GM19351 (cell line): Measurements from ENCODE around the gene TTLL9.

Experiments
- ATAC-seq: cut with Tn5 transposase; IDR thresholded peaks from one replicate; pipeline ENCODE4 v1.9.1; 2021; ENCODE audit warnings: mild to moderate bottlenecking, moderate library complexity; ENCODE audit not compliant: unreplicated experiment

The TTLL9 gene

DNA sequence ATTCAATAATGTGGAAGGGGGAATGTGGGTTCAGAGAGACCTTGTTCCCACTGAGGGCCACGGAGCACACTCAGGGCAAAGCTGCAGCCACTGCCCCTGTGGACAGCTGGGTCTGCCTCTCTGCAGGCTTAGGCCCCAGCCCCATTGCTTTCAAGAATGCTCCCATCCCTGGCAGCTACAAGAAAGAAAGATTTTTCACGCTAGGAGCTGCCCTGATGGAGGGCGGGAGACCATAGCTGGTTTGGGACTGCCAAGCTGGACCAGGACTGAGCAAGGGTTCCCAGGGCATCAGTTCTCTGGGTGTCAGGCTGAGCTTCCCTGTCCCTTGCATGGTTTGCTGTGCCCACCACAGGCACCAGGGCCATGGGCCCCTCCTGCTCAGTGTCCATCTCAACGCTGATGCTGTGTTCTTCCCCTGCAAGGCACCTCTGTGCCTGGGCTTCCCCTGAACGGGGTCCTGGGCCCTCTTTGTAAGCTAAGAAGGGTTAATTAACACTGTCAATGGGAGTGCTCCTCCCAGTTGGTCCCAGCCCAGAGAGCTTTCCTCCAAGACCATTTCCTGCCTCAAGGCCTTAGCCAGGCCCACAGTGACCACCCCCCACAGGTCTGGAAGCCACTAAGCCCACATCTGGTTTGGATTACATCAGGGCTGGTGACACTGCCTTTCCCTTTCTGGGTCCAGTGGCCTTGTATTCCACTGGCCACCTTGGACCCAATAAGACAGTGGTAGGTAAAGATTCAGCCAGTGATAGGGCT is 33.4 kb upstream of the TTLL9 start:
- ATAC-seq = no peak

DNA sequence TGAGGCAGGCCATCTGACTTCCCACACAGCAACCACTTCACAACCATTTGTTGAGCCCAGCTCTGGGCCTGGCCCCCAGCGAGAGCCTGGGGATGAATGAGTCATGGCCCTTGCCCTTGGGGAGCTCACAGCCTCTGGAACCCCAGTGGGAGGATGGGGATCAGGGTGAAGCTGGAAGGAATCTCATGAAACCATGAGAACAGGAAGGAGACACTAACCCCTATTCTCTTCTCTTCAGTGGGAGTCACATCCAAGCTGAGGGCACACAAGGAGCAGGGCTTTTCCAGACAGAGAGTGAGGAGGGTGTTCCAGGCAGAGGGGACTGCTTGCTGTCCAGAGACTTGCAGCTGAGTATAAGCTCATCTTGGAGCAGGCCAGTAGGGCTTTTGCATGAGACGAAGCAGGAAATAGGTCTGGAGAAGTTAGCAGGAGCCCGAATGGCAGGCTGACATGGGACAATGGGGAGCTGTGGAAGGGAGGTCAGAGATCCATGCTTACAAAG is 32.5 kb upstream of the TTLL9 start:
- no peak for ATAC-seq

DNA sequence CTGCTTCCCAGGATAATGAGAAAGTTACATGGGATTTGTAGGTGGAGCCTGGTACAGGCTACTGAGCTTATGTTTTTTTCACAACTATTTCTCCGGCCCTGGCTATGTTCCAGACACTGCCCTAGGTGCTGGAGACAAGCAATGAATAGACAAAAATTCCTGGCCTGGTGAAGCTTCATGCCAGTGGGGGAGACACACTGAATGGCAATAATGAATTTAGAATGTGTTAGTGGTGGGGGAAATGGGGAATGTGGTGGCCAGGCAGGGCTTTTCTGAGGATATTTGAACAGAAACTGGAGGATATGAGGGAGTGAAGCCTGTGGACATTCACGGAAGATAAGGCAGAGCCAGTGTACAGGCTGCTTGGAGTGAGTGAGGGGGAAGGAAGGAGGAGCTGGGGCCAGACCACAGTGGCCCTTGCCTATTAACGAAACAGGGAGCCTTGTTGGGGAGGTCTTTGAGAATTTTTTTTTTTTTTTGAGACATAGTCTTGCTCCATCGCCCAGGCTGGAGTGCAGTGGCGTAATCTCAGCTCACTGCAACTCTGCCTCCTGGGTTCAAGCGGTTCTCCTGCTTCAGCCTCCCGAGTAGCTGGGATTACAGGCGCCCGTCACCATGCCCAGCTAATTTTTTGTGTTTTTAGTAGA is 31.7 kb upstream of the TTLL9 start:
- no peak for ATAC-seq

DNA sequence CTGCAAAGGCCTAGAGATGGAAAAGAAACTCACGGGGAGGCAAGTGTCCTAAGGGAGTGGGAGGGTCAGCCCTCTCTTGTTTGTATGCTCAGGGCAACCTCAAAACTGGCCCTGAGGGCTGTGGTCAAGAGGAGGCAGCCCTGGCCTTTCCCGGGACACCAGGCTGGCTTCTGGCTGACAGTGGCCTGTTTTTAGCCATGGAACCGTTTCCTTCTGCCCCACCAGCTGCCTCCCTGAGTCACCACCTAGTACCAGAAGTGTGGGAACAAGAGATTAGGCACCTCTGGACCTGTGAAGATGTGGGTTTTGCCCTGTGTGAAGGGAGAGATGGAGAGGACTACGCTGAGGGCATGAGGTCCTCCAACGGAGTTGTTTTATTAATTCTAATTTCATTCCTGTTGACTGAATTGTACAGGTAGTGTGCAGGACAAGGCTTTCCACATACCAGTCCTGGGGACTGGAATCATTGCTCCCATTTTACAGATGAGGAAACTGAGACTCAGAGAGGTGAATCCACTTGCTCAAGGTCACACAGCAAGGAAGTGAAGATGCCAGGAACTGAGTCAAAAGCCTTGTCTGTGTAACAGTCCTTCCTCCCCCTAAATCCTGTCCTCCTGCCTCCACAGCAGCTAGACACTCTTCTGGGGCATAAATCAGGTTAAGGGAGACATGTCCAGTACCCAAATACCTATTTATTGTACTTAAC is 30.5 kb upstream of the TTLL9 start:
- ATAC-seq = no peak

DNA sequence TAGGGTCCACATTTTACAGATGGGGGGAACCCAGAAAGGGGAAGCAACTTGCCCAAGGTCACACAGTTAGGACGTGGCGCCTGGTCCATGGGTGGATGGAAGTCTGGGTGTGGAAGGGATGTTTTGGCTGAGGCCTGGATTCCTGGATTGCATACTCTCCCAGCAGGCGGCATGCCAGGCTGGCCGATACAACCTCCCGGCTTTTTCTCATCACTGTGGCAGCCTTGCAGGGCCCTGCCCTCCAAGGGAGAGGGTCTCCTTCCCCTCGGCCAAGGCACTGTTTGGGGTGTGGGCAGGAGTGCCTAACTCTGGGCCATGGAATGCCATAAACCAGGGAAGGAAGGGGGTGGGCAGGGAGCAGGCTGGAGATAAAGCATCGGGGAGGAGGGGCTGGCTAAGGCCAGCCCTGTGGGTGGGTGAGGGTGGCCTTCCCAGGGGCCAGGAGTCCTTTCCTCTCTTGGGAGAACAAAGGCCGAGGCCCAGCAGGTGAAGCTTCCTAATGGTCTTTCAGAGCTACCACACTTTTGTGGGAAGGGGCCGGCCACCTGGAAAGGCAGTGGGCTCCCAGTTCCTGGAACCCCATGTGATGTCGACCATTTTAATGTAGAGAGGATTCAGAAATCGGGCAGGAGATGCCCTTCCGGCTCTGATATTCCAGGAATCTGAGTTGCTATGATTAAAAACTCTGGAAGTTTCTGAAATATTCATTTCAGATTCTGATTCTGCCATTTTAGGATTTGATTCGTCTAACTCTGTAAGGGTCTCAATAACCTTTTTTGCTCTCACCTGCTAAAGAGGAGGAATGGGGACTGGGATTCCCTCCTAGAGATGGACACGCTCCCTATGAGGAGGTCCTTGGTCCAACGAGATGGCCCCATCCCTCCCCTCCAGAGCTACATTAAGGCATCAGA is 29.3 kb upstream of the TTLL9 start:
- ATAC-seq = no peak

DNA sequence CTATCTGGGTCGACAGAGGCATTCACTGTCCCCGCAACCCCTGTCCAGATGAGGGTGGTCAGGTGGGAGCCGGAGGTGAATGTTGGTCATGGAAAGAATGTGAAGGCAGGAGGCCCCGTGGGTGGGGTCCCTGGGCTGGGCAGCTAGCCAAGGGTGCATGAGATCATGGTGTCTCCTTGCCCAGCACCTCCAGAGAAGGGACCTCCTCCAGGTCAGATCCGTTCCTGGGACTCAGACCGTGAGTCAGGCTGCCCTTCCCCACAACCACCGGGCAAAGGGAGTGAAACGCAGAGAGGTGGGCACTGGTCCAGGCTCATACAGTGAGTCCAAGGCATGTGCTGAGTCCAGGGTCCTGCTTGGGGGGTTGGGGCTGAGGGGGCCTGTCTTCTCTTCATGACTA is 28.5 kb upstream of the TTLL9 start:
- ATAC-seq = no peak

DNA sequence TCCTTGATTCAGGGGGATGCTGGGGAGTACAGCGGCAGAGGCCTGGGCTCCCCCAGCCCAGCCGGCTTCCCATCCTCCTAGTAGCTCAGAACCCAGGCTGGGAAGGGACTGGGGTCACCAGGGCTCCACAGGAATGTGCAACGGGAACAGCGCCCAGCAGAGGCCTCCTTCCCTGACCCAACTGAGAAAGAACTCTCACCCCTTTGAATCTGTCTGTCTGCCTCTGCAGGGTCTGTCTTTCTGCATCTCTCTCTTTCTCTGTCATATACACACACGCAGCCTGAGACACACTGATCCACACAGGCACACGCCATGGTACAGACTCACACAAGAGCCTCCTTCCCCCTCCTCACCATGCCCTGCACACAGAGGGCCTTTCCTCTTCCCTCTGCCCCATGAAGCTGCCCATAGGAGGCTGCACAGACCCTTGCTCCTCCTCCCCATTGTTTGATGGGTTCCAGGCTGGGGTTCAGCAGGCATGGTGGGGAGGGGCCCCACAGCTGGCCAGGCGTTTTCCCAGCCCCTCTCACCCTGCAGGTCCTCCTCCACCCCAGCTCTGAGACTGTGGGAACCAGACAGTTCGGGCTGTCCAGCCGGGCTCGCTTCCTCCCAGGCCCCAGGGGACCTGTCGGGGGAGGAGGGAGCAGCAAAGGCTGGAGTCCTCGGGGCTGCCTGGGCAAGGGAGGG is 27.8 kb upstream of the TTLL9 start:
- no peak for ATAC-seq

DNA sequence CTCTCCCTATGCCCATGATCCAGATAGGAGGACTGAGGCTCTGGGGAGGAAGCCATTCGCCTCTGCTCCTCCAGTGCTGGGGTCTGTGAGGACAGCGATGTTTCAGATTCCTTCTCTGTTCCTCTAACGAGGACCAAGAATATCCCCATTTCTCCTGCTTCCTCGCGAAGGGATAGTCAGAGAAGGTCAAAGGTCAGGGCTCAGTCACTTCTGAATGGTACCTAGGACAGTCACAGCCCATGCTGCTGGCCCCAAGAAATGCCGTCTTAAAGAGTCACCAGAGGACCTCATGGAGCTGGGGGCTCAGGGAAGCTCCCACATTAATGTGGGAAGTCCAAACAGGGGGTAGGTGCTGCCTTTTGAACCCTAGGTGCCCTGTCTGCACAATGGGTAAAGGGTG is 27.1 kb upstream of the TTLL9 start:
- no peak for ATAC-seq

DNA sequence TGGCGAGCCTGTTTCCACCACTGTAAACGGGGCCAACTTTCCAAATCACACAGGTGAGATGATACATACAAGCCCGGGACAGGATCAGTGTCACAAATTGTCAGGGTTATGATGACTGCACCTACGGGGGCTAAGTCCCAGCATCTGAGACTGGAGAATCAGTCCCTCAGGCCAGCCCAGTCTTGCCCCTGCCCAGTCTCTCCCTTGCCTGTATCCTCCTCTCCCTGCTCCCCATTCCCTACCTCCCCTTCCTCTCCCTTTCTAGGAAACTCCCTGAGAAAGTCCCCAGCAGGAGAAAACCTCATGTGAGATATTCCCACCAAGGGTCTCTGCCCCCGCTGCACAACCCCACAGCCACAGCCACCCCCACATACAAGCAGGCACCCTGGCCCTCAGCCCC is 26.6 kb upstream of the TTLL9 start:
- no peak for ATAC-seq

DNA sequence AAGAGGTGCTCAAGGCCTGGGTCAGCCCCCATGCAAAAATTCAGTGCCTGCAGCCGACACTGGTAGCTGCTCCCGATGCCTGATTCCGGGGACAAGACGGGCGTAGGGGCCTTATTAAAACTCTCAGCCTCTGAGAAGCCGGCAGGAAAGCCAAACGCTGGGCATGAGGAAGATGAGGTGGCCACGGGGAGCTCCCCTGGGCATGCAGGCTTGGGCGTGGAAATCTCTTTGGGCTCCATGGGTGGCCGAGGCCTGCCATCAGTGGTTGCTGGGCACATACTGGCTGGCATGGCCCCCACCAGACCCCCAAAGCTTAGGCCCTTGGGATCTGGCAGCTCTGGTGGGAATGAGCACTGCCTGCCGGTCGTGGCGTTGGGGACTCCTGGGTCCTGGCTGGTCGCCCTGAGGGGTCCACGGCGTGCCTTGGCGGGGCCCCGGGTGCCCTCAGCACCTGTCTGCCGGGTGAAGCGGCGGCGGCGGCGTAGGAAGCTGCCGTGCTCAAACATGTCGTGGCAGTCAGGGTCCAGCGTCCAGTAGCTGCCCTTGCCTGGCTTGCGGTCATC is 25.6 kb upstream of the TTLL9 start:
- no peak for ATAC-seq

DNA sequence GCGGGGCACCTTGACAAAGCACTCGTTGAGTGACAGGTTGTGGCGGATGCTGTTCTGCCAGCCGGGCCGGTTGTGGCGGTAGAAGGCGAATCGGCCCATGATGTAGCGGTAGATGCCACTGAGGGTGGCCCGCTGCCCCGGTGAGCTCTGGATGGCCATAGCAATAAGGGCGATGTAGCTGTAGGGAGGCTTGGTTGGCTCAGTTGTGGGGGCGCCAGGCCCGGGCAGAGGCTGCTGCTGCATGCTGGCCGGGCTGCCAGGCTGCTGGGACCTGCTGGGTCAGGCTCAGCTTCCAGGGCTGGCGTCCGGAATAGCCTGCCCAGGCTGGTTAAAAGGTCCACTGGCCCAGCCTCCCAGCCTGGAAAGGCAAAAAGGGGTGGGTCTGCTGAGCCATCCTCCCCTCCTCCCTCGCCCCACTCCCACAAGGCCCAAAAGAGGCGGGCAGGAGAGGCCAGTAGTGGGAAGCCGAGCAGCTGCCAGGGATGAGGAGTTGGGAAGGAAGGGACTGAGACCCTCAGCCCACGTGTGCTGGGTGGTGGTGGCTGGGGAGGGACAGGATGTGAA is 25.1 kb upstream of the TTLL9 start, which contains the start of gene FOXS1:
FOXS1 (minus strand) TSS at position 305 of the 564 bp plus-strand sequence; CDS start at position 243, 62 bp downstream.
- no peak for ATAC-seq

DNA sequence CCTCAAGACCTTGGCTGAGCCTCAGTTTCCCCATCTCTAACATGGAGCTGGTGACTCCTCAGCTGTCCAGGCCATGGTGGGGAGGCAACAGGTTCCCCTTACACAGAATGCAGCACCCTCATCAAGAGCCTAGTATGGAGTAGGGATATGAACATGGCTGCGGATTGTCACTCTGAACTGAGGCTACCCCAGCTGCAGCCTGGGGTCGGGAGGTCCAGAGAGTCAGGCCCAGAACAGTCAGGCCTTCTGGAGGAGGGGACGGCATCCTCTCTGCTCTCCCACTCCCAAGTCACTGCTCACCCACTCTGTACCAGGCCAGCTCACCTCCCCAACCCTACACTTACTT is 23.7 kb upstream of the TTLL9 start:
- no peak for ATAC-seq

DNA sequence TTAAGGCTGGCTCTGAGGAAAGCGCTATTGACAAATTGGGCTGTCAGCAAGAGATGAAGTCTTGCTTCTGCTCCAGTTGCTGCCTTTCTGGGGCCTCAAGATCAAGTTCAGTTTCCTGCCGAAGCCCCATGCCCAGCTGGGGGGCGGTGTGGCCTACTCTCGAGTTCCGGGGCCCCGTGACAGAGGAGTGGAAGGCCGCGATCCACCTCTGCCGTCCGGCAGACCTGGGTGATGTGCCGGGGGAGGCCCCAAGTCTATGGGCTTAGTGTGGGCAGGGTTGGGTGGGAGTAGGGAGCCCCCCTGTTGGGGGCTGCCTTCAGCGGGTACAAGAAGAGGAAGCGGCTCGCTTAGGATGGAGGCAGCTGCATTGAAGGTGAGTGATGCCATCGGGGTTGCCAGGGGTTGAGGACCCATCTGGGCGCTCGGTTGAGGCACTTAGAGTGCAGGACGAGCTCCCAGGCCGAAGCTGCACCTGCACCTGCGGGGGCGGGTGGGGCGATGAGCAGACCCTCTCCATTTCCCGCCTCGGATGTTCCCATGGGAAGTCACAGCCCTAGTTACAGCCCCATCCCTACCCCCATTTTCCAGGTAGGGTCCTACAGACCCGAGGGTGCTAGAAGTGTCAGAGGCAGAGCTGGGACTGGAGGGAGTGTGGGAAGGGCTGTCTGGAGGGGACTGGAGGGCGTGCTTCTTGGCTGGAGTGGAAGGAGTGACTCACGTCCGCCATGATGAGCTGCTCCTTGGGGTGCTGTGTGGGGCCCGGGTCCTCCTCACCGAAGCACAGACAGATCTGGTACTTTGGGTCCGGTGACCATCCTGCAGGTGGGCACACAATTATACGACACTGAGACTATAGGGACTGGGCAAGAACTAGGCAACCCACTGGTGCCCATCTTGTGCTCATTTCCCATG is 22.1 kb upstream of the TTLL9 start:
- ATAC-seq = no peak

DNA sequence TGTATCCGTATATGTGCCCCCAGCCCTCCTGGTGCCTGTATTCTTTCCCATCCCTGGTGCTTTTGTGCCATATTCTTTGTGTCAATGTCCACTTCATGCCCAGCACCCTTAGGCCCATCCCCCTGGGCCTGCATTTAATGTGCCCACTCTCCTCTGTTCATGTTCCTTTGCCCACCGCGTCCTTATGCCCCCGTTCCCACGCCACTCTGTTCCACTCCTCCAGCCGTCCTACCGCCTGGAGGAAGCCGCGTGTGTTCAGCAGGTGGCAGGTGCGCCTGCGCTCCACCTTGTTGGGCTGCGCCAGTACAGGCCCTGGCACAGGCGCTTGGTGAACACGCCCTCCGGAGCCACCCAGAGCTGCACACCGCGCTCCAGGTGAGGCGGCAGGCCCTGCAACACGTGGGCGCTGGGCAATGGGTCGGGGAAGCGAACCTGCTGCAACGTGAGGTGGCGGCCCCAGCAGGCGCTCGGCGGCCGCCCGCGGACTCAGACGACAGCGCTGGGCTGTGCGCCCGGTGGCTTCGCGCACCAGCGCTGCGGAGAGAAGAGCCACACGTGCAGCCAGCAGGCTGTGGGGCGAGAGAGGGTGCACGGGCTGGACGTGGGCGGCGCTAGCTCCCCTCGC is 21.0 kb upstream of the TTLL9 start:
- no peak for ATAC-seq

DNA sequence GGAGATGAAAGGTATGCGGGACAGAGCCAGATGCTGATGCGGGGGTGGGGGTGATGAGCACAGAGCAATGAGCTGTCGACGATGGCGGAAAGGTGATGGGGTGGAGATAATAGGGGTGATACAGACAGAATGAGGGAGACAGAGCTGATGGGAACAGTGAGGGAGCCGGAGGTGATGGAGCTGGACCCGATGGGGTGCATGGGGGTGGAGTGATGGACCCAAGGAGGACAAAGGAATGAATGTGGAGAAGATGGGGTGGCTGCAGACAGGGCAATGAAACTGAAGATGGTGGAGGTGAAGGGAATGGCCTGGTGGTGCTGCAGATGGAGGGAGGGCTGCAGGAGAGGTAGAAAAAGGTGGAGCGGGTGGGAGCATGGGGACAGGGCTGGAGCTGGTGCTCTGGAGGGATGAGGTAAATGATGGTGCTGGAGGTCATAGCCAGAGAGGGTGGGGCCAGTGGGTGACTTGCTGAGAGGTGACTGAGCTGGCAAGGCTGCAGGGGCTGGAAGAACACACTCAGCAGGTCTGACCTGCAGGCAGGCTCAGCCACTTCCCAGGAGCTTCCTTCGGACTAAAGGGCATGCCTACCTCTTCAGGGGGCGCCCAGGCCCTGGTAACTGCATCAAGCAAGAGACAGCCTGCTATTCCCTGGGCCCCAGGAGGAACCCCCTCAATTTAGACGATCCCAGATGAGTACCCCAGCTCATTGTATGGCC is 19.0 kb upstream of the TTLL9 start:
- no peak for ATAC-seq

DNA sequence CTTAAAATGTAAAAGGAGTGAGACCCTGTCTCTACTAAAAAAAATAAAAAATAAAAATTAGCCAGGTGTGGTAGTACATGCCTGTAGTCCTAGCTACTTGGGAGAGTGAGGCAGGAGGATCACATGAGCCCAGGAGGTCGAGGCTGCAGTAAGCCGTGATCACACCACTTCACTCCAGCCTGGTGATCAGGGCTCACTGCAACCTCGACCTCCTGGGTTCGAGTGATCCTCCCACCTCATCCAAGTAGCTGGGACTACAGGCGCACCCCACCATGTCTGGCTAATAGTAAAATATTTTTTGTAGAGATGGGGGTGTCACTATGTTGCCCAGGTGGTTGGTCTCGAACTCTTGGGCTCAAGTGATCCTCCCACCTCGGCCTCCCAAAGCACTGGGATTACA is 17.0 kb upstream of the TTLL9 start:
- no peak for ATAC-seq

DNA sequence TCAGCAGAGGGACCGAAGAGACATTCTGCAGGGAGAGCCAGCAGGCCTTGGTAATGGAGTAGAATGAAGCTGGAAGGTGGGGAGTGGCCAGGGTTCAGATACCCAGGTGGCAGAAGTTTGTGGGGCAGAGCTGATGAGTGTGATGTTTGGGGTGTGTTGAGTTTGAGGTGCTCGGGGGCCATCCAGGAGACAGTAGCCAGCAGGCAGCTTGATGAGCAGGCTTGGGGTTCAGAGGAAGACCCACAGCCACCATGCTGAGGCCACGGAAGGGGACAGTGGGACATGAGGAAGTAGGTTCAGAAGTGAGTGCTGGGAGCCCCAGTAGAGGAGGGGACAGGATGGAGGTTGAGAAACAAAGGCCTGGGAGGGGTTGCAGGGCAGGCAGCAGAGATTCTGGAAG is 13.9 kb upstream of the TTLL9 start:
- no peak for ATAC-seq
